Measurements from ENCODE around the gene RNF223. TPM values are rescaled to one million over a fixed set of nuclear protein-coding genes. Genes with fewer than 3 reads are reported as not detected.
A peak's percentile ranks its signal among the peaks of the same experiment; 100 is the strongest.
"Not testable (repeated sequence)": the region's sequence is repeated elsewhere in the genome, so short reads cannot be mapped to it uniquely, and the experiment has no call there.

The RNF223 gene
- total RNA-seq, 4 donors from 2014 or later, result 1.3 TPM; not detected in 3

DNA sequence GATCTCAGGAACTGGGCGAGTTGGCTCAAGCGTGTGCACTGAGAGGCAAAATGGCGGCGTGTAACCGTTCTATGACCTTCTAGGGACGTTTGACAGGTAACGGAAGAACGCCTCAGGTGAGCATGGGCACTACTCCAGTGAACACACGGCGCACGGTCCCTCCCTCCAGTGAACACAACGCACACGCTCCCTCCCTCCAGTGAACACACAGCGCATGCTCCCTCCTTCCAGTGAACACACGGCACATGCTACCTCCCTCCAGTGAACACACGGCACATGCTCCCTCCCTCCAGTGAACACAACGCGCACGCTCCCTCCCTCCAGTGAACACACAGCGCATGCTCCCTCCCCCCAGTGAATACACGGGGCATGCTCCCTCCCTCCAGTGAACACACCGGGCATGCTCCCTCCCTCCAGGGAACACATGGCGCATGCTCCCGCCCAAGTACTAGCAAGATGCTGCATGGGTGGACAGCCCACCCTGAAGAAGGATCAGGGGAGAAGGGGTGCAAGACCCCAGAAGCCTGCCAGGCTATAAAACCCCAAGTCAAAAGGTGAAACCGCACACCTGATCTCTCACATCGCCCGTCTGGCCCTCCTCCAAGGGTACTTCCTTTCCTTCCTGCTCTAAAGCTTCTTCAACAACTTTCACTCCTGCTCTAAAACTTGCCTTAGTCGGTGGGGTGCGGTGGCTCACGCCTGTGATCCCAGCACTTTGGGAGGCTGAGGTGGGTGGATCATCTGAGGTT is 38.3 kb upstream of the RNF223 start:
- no peak overlapping the region for H3K27ac ChIP-seq
- H3K27me3 ChIP-seq, result no peaks in the 10 kb centered on the region
- no peak for TF ChIP-seq POLR2A (IDR thresholded peaks at IDR 0.05)
- TF ChIP-seq, protein P1, sequence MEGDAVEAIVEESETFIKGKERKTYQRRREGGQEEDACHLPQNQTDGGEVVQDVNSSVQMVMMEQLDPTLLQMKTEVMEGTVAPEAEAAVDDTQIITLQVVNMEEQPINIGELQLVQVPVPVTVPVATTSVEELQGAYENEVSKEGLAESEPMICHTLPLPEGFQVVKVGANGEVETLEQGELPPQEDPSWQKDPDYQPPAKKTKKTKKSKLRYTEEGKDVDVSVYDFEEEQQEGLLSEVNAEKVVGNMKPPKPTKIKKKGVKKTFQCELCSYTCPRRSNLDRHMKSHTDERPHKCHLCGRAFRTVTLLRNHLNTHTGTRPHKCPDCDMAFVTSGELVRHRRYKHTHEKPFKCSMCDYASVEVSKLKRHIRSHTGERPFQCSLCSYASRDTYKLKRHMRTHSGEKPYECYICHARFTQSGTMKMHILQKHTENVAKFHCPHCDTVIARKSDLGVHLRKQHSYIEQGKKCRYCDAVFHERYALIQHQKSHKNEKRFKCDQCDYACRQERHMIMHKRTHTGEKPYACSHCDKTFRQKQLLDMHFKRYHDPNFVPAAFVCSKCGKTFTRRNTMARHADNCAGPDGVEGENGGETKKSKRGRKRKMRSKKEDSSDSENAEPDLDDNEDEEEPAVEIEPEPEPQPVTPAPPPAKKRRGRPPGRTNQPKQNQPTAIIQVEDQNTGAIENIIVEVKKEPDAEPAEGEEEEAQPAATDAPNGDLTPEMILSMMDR (IDR thresholded peaks at IDR 0.05), result no peak
- peaks cover 0 to 16% (median 4%) of the 10 kb centered on the region in 4 donors for H3K4me1 ChIP-seq
- H3K9me3 ChIP-seq, result peaks cover 0 to 6% (median 3%) of the 10 kb centered on the region in 4 donors
- DNase-seq, result peak in 1 of 3 donors; percentile 37
- H3K4me3 ChIP-seq, result no peak overlapping the region
- no peaks in the 10 kb centered on the region for H3K36me3 ChIP-seq

DNA sequence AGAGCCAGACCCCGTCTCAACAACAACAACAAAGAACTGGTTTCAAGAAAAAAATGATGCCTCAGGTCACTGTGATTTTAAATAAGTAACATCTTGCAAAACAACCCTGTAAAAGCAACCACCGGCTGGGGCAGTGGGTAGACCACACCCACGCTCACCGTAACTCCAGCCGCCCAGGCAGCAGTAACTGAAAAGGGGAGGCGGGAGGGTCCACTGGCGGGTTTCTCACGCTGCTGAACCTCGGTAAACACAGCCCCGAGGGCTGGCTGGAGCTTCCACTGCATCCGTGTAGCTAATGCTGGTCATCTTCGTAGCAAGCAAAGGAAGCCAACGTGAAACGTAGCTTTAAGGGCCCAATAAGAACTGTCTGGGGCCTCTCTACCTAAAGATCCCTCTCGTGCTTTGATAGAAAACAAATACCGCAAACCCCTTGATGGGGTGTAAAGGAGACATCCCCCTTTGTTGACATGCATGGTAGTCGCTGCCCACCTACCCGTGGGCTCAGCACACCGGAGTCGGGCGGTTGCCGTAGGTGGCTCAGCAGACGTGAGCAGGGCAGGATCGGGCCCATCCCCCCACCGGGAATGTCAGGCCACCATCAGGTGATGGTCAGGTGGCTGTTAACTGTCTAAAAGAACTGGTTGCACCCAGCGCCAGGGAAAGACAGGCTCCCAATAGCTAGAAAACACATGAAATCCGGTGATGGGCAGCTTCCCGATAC is 37.6 kb upstream of the RNF223 start:
- Histone ChIP-seq H3K4me3 (no peak overlapping the region), H3K4me1 (peaks cover 0 to 13% (median 4%) of the 10 kb centered on the region in 4 donors), H3K36me3 (no peaks in the 10 kb centered on the region), H3K27me3 (no peaks in the 10 kb centered on the region), H3K9me3 (peaks cover 0 to 6% (median 3%) of the 10 kb centered on the region in 4 donors), H3K27ac (no peak overlapping the region)
- peak in 1 of 3 donors; percentile 44 for DNase-seq
- TF ChIP-seq POLR2A (IDR thresholded peaks at IDR 0.05), result no peak
- TF ChIP-seq, protein P1 (IDR thresholded peaks at IDR 0.05), result no peak

DNA sequence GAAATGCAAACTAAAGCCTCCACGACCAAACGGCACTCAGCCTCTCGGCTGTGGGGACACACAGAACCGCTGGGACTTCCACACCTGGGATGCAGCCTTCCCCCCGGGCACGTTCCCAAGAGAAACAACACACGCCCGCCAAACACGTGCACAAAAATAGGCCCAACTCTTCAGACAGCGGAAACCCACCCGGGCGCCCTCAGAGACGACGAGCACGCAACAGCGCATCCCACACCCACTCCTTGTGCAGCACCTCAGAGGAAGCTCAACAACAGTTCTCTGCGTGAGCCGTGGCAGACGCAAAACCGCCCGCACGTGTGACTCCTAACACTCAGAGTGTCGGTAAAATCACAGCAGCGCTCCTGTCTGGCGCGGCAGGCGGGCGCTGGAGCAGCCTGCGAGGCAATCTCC is 36.5 kb upstream of the RNF223 start:
- Histone ChIP-seq H3K27me3 (no peaks in the 10 kb centered on the region), H3K4me1 (peaks cover 0 to 10% (median 4%) of the 10 kb centered on the region in 4 donors), H3K9me3 (peaks cover 0 to 6% (median 3%) of the 10 kb centered on the region in 4 donors), H3K36me3 (no peaks in the 10 kb centered on the region), H3K4me3 (no peak overlapping the region), H3K27ac (no peak overlapping the region)
- peak in 1 of 3 donors; percentile 39 for DNase-seq
- TF ChIP-seq POLR2A (IDR thresholded peaks at IDR 0.05), result no peak
- TF ChIP-seq, protein P1 (IDR thresholded peaks at IDR 0.05), result no peak

DNA sequence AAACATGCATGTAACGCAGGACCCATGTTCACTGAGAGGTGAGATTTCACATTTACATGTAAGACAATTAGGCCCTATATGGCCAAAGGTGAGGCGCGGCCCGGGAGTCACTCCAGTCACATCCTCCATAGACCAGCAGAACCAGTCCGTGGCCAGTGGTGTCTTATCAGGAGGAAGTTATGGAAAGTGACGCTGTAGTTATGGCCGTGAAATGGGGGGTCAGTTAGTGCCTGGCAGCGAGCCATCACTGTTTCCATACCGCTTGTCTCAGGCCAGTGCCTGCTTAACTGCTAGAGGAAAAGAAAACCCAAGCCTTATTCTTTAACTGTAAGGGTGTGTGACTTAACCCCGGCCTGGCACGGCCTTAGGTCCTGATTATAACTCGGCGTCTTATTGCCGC is 35.6 kb upstream of the RNF223 start:
- peaks cover 0 to 6% (median 3%) of the 10 kb centered on the region in 4 donors for H3K9me3 ChIP-seq
- peaks cover 0 to 2% (median 0%) of the 10 kb centered on the region in 4 donors for H3K4me1 ChIP-seq
- DNase-seq, result peak in 1 of 3 donors; percentile 45
- H3K27ac ChIP-seq, result no peak overlapping the region
- no peaks in the 10 kb centered on the region for H3K36me3 ChIP-seq
- TF ChIP-seq, protein P1 (IDR thresholded peaks at IDR 0.05), result no peak
- TF ChIP-seq POLR2A (IDR thresholded peaks at IDR 0.05), result no peak
- H3K27me3 ChIP-seq, result no peaks in the 10 kb centered on the region
- no peak overlapping the region for H3K4me3 ChIP-seq

DNA sequence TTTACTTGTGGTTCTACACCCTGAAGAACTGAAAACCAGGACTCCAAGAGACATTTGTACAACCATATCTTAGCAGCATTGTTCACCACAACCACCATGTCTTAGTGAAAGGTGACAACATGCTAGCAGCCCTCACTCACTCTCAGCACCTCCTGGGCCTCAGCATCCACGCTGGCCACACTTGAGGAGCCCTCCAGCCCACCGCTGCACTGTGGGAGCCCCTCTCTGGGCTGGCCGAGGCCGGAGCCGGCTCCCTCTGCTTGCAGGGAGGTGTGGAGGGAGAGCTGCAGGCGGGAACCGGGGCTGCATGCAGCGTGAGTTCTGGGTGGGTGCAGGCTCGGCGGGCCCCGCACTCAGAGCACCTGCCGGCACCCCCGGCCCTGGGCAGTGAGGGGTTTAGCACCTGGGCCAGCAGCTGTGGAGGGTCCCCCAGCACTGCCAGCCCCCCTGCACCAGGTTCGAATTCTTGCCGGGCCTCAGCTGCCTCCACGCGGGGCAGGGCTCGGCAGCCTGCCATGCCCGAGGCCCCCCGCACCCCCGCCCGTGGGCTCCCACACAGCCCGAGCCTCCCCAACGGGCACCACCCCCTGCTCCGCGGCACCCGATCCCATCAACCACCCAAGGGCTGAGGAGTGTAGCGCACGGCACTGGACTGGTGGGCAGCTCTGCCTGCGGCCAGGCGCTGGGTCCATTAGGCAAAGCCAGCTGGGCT is 32.6 kb upstream of the RNF223 start:
- H3K4me1 ChIP-seq, result no peaks in the 10 kb centered on the region
- no peak overlapping the region for H3K4me3 ChIP-seq
- no peaks in the 10 kb centered on the region for H3K27me3 ChIP-seq
- no peak overlapping the region for H3K27ac ChIP-seq
- DNase-seq, result peak in 1 of 3 donors; percentile 28
- no peaks in the 10 kb centered on the region for H3K36me3 ChIP-seq
- H3K9me3 ChIP-seq, result no peaks in the 10 kb centered on the region
- TF ChIP-seq POLR2A (IDR thresholded peaks at IDR 0.05), result no peak
- TF ChIP-seq, protein P1 (IDR thresholded peaks at IDR 0.05), result no peak

DNA sequence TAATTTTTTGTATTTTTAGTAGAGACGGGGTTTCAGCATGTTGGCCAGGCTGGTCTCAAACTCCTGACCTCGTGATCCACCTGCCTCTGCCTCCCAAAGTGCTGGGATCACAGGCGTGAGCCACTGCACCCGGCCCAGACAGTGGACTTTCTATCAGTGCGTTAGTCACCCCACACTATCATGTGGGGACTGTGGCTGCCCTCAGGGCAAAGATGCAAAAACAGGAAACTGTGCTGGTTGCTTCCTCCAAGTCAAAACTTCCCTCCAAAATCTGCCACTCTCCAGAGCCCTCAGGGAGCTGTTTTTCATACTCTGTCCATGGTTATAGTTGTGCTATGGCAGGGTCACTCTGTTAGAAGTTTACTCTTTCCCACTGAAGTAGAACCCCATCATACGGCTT is 30.0 kb upstream of the RNF223 start:
- not testable (repeated sequence) for H3K4me1 ChIP-seq, H3K9me3 ChIP-seq, H3K27ac ChIP-seq, H3K27me3 ChIP-seq, H3K36me3 ChIP-seq, H3K4me3 ChIP-seq
- DNase-seq, result peak in 1 of 3 donors; percentile 11
